HG03442 (cell line): ENCODE results near the gene SYNJ2.
A peak's percentile ranks its signal among the peaks of the same experiment; 100 is the strongest.
"Not testable (repeated sequence)": the region's sequence is repeated elsewhere in the genome, so short reads cannot be mapped to it uniquely, and the experiment has no call there.

Experiments
- ATAC-seq: cut with Tn5 transposase; IDR thresholded peaks from one replicate; pipeline ENCODE4 v1.9.1; 2021; ENCODE audit warnings: mild to moderate bottlenecking, moderate library complexity; ENCODE audit not compliant: unreplicated experiment

SYNJ2 gene

GRCh38 chr6:157981395-157982101, at the start of gene SYNJ2:
TSS of gene SYNJ2 (plus strand) at chr6:157981863. CDS start at chr6:157981962, 99 bp downstream.
- peak; percentile 76 for ATAC-seq

GRCh38 chr6:157935786-157936185, 45.9 kb upstream of the SYNJ2 start:
- ATAC-seq = no peak

- no peak for ATAC-seq
Measured at GRCh38 chr6:157937318-157937717, 44.3 kb upstream of the SYNJ2 start.

- no peak for ATAC-seq
Measured at GRCh38 chr6:157937916-157938315, 43.7 kb upstream of the SYNJ2 start.

- not testable (repeated sequence) for ATAC-seq
Measured at GRCh38 chr6:157940375-157941036, 41.2 kb upstream of the SYNJ2 start.

- ATAC-seq = no peak
Measured at GRCh38 chr6:157941101-157941863, 40.4 kb upstream of the SYNJ2 start.

- ATAC-seq = no peak
Measured at GRCh38 chr6:157942351-157942750, 39.3 kb upstream of the SYNJ2 start.

GRCh38 chr6:157943249-157943963, 38.3 kb upstream of the SYNJ2 start:
- ATAC-seq = no peak

GRCh38 chr6:157943964-157944283, 37.7 kb upstream of the SYNJ2 start:
- no peak for ATAC-seq

GRCh38 chr6:157944983-157945931, 36.4 kb upstream of the SYNJ2 start:
- ATAC-seq = no peak

GRCh38 chr6:157946053-157946617, 35.5 kb upstream of the SYNJ2 start:
- no peak for ATAC-seq

- peak; percentile 72 for ATAC-seq
Measured at GRCh38 chr6:157946865-157947532, 34.7 kb upstream of the SYNJ2 start.

- ATAC-seq = not testable (repeated sequence)
Measured at GRCh38 chr6:157950899-157951298, 30.8 kb upstream of the SYNJ2 start.

- no peak for ATAC-seq
Measured at GRCh38 chr6:157951828-157952227, 29.8 kb upstream of the SYNJ2 start.

- no peak for ATAC-seq
Measured at GRCh38 chr6:157952861-157953351, 28.8 kb upstream of the SYNJ2 start.

- no peak for ATAC-seq
Measured at GRCh38 chr6:157953580-157954091, 28.0 kb upstream of the SYNJ2 start.

- no peak for ATAC-seq
Measured at GRCh38 chr6:157954150-157955117, 27.2 kb upstream of the SYNJ2 start.

- ATAC-seq = no peak
Measured at GRCh38 chr6:157955675-157956074, 26.0 kb upstream of the SYNJ2 start.
